ENCODE measurements around the gene HMCN2.

The HMCN2 gene

DNA sequence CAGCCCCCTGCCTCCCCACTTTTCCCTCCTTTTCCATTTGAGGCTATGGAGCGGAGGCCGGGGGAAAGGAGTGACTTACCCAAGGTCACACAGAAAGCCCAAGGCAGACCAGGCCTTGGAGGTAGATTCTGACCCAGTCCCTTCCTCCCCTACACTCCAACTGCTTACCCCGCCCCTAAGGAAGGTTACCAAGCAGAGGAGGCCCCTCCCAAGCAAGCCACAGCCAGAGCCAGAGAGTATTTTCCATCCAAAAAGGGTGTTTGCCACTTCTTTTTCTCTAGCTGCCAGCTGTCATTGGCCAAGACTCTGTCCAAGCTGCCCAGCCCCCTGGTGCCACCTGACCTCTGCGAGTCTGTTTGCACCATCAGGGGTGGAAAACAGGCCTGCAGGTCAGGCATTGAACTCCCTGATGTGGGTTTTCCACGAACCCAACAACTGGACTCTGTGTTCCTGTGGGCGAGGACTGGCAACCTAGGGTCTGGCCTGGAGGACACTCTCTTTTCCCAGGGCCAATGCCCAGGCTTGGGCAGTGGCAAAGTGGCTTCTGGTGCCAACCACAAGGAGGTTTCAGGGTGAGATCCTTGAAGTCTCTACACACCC lies 172.9 kb downstream of the HMCN2 start:
- H3K4me3 ChIP-seq (ENCODE audit: low read depth, low read length) = no peak overlapping the region
- TF ChIP-seq, protein P1, sequence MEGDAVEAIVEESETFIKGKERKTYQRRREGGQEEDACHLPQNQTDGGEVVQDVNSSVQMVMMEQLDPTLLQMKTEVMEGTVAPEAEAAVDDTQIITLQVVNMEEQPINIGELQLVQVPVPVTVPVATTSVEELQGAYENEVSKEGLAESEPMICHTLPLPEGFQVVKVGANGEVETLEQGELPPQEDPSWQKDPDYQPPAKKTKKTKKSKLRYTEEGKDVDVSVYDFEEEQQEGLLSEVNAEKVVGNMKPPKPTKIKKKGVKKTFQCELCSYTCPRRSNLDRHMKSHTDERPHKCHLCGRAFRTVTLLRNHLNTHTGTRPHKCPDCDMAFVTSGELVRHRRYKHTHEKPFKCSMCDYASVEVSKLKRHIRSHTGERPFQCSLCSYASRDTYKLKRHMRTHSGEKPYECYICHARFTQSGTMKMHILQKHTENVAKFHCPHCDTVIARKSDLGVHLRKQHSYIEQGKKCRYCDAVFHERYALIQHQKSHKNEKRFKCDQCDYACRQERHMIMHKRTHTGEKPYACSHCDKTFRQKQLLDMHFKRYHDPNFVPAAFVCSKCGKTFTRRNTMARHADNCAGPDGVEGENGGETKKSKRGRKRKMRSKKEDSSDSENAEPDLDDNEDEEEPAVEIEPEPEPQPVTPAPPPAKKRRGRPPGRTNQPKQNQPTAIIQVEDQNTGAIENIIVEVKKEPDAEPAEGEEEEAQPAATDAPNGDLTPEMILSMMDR (IDR thresholded peaks at IDR 0.05; ENCODE audit: borderline replicate concordance, insufficient read depth, low read depth, low read length) = no peak

DNA sequence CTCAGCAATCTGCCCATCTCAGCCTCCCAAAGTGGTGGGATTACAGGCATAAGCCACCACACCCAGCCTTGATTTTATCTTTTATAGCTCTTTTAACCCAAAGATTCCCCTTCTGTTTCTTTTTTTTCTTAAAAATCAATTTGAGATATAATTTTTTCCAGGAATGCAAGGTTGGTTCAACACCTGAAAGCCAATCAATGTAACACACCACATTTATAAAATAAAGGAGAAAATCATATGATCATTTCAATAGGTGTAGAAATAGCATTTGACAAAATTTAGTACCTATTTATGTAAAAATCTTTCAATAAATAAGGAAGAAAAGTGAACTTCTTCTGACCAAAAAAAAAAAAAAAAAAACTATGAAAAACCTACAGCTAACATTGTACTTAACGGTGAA lies 175.5 kb downstream of the HMCN2 start:
- no peak overlapping the region for H3K4me3 ChIP-seq (ENCODE audit: low read depth, low read length)
- TF ChIP-seq, protein P1 (IDR thresholded peaks at IDR 0.05; ENCODE audit: borderline replicate concordance, insufficient read depth, low read depth, low read length) = no peak

DNA sequence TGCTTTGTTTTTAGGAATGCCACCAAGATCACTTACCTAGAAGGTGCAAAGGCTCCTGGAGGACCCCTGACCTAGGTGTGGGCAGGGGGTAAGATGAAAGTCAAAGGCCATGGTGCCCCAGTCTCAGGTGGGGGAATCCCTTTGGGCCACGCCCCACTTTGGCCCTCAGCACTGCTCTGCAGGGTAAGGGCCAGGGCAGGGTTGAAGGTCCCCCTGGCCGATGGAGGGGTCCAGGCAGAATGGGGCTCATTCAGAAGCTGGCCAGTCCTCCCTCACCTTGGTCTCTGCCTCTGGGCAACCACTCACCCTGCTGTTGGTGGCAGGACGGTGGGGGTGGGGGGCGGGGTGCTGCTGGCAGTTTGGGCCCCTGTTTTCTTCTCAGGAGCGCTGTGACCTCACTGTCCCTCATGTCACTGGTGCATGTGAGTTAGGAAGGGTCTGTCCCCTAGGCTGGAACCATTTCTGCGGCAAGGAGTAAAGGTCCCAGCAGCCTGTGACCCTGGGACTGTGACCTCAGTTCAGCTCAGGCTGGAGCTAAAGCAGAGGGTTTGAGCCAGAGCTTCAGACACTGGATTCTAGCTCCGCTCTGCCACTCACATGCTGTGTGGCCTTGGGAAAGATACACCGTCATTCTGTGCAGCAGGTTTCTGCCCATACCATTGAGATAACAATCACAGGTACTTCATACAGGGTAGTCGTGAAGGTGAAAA lies 177.3 kb downstream of the HMCN2 start:
- H3K4me3 ChIP-seq (ENCODE audit: low read depth, low read length) = no peak overlapping the region
- TF ChIP-seq, protein P1 (IDR thresholded peaks at IDR 0.05; ENCODE audit: borderline replicate concordance, insufficient read depth, low read depth, low read length) = no peak

DNA sequence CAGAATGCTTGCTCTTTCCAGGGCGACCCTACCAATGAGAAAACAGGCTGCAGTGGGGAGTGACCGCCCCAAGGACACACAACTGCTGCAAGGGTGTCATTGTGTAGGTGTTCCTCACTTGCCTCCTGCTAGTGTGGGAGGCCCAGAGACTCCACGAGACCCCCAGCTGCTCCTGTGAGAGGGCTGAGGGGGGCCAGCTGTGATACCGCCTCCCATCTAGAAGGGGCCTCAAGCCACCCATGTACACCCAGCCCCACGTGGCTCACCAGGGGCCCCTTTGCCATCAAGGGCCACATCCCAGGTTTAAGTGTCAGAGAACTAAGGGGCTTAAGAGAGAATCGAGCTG lies 177.9 kb downstream of the HMCN2 start:
- no peak overlapping the region for H3K4me3 ChIP-seq (ENCODE audit: low read depth, low read length)
- TF ChIP-seq, protein P1 (IDR thresholded peaks at IDR 0.05; ENCODE audit: borderline replicate concordance, insufficient read depth, low read depth, low read length) = no peak

DNA sequence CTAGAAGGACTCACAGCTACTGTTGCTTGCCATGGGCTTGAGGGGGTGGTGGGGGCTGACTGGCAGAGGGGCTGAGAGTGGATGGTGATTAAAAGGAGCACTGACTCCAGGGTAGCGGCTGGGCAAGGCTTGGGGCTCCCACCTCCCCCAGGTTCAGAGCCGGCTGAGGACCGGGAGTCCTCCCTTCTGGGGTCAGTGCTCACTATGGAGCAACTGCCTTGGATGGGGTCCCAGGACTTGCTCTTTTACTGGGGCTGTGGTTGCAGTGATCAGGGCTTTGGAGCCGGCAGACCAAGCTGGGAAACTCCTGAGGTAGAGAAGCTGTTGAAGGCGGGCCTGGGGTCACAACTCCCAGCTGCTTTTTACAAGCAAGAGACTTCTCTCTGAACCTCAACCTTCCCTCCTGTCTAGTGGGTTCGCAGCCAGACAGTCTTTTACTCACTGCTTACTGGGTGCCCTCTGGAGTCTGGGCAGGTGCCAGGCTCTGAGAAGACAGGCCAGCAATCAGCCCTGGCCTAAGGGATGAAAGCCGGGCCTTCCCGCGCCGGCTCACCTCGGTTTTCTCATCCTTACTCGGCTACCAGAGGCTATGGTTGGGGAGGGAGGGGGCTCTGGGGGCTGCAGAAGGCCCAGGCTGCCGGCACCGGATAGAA lies 178.4 kb downstream of the HMCN2 start:
- no peak overlapping the region for H3K4me3 ChIP-seq (ENCODE audit: low read depth, low read length)
- TF ChIP-seq, protein P1 (IDR thresholded peaks at IDR 0.05; ENCODE audit: borderline replicate concordance, insufficient read depth, low read depth, low read length) = no peak

DNA sequence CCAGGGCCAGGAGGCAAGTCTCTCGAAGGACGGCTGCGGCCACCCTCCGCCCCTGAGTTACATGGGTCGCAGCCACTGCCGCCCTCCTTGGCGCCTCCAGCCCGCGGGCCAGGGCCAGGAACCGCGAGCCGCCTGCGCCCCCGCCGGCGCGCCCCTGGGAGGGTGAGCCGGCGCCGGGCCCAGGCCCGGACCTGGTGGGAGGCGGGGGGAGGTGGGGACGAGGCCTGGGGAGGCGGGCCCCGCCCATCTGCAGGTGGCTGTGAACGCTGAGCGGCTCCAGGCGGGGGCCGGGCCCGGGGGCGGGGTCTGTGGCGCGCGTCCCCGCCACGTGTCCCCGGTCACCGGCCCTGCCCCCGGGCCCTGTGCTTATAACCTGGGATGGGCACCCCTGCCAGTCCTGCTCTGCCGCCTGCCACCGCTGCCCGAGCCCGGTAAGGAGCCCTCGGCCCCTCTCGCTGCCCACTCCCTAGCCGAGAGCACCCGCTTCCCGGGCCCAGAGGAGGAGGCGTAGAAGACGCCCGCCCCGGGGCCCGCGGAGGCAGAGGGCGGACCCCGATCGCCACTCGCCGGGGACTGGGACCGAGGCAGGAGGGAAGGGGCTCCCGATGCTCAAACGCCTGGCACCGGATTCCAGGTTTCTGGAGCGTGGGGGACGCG lies 179.1 kb downstream of the HMCN2 start, which contains the start of gene ASS1:
Gene ASS1, plus strand, starts transcription at position 397 of the 657 bp plus-strand sequence. CDS start 7,268 bp downstream, outside the sequence.
- no peak within 1 kb of the TSS for H3K4me3 ChIP-seq (ENCODE audit: low read depth, low read length)
- TF ChIP-seq, protein P1 (IDR thresholded peaks at IDR 0.05; ENCODE audit: borderline replicate concordance, insufficient read depth, low read depth, low read length) = no peak

Measured in GM12875 (cell line).